Hepatocyte (in vitro differentiated cells): ENCODE results near the gene REN.

Experiments
- CTCF ChIP-seq: fragments of 200-600 bp; sonication (generic); IDR thresholded peaks from 2 replicates; pipeline ENCODE4 v1.5.1; 2016; ENCODE audit warnings: antibody characterized with exemption, mild to moderate bottlenecking; ENCODE audit not compliant: poor library complexity
- EZH2 ChIP-seq: fragments of 200-600 bp; sonication (generic); IDR thresholded peaks from 2 replicates; pipeline ENCODE4 v1.6.1; 2016; ENCODE audit warnings: antibody characterized with exemption, mild to moderate bottlenecking, borderline replicate concordance
- EZH2phosphoT487 ChIP-seq: fragments of 200-600 bp; sonication (generic); IDR thresholded peaks from one replicate; pipeline ENCODE4 v1.6.1; 2018; ENCODE audit warnings: antibody characterized with exemption, mild to moderate bottlenecking, low read depth, moderate library complexity; ENCODE audit not compliant: unreplicated experiment, severe bottlenecking

GRCh38 chr1:204201348-204202040, 35.4 kb upstream of the REN start:
- TF ChIP-seq CTCF = no peak
- no peak for TF ChIP-seq EZH2phosphoT487
- TF ChIP-seq EZH2 = no peak
